Pulmonary artery endothelial cell (primary cell): Measurements from ENCODE around the gene CACNA1C. TPM values are rescaled to one million over a fixed set of nuclear protein-coding genes. Genes with fewer than 3 reads are reported as not detected.

Experiments used
- DNase-seq: peaks from one replicate; pipeline ENCODE4 v3.0.0-alpha.2; 2011; ENCODE audit warnings: low read depth, low spot score
- total RNA-seq: library from RNA; depleted of rRNA; stranded (reverse); fragments of >200 nt; gene quantifications from 2 replicates; pipeline ENCODE4 v1.2.3, GENCODE V29; 2014

The CACNA1C gene
- total RNA-seq, 1 donor from 2014 or later: not detected

GRCh38 chr12:2501464-2502191 is 448.8 kb downstream of the CACNA1C start:
- DNase-seq: no peak

DNA sequence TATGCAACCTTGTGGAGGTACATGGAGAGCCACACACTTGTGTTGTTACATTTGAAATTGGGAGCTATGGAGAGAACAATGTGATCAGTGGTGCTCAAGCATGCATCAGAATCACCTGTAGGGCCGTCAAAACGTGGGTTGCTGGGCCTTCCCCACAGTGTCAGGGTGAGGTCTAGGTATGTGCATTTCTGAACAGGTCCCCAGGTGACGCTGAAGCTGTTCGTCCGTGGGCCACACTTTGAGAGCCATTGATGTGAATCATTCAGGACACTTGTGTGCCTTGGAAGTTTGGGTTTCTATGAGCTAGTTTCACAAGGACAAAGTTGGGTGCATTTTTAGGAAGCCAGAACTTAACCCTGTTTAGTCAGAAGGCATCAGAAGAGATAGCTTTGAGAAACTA is 450.2 kb downstream of the CACNA1C start:
- no peak for DNase-seq

- DNase-seq: no peak
Observed at GRCh38 chr12:2503762-2504161, 451.0 kb downstream of the CACNA1C start.

GRCh38 chr12:2504577-2504976 is 451.8 kb downstream of the CACNA1C start:
- DNase-seq: no peak

DNA sequence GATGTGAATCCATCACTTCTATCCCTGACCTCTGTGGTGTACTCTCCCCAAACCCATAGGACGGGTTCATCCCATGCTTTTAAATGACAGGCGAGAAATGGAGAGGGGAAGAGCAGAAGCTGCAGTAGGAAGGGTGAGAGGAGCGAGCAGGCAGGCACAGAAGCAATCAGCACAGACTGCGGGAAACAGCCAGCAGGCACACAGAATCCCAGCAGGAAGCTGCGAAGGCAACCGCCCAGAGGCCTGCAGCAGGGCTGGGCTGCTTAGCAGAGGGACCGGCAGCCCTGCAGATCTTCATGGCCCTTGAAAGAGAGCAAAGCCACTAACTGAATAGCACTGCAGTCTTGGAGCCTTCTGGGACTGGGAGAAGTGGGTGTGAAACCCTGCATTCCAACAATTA is 455.0 kb downstream of the CACNA1C start:
- no peak for DNase-seq

GRCh38 chr12:2509137-2509536 is 456.4 kb downstream of the CACNA1C start:
- no peak for DNase-seq

DNA sequence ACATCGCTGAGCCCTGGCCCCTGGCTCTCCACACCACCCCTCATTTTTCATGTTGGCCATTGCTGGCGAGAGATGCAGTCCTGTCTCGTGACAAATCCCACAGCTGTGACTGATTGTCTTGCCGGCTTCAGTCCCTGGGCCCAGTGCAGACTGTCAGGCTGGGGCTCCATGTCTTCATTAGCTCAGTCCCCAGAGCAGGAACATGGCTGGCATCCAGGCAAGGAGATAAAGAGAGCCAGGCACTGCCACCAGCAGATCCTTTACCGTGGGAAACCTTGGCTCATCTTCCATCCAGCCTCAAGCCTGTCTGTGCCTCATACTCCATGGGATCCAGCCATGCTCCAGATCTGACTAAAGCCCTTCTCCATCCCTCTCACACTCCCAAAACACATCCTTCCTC is 457.3 kb downstream of the CACNA1C start:
- no peak for DNase-seq

DNA sequence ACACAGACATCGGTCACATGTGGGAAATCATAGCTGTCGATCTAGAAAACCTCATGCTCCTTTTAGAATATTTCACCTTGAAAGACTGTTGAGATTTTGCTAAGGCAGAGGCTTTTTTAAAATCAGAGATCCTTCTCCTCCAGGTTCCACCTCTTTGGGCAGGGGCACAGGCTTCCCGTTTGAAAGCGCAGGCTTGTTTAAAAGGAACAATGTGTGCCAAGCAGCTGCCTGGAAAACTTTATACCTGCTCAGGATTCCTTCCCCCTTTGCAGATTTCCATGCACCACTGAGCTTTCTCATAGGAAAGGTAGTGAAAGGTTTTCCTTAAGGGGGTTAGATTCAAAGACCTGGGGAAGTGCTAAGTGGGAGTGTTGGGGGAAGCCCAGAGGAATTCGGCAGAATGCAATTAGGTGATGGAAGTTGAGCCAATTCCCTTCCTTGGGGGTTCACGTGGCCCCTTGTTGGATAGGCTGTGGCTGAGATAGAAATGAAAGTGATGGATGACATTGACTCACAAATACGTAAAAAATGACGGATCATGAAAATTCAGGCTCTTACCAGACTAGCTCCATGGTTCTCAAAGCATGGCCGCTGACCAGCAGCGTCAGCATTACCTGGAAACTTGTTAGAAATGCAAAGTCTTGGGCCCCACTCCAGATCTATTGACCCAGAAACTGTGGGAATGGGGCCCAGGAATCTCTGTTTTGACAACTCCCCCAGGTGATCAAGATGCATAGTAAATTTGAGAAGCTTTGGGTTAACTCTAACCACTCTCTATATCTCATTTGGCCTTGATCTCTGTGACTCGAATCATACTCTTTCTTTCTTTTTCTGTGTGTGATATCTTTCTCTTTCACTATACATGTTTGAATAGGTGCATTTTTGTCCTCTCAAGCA is 460.6 kb downstream of the CACNA1C start:
- no peak for DNase-seq

DNA sequence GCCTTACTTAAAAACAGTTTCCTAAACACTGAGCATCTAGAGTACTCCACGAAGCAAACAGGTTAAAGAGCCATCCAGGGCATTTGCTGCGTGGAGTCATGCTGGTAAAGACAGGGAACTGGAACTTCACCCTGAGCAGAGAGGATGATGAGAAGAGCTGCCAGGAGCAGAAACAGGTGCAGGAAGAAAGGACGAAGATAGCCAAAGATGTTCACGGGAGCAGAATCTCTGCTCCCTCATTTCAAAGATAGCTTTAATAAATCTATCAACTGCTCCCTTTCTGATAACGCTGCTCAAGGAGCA is 461.2 kb downstream of the CACNA1C start:
- DNase-seq: no peak

GRCh38 chr12:2520722-2521246 is 468.0 kb downstream of the CACNA1C start:
- DNase-seq: no peak

DNA sequence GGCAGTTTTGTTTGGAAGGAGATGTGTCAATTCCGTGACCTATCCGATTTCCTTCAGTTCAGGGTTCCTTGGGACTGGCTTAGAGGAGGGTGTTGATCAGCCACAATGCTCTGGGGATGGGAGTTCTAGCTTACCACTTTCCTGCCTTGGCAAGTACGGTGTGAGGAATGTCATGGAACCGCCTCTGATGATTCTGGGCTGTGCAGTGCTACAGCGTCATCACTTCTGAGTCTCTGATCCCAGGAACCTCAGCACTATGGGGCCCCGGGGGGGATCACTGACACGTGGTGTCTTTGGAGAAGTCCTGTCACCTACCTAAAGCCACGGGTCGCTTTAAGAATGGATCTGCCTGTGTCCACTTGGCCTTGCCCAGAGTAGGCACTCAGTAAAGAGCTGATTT is 470.5 kb downstream of the CACNA1C start:
- no peak for DNase-seq

DNA sequence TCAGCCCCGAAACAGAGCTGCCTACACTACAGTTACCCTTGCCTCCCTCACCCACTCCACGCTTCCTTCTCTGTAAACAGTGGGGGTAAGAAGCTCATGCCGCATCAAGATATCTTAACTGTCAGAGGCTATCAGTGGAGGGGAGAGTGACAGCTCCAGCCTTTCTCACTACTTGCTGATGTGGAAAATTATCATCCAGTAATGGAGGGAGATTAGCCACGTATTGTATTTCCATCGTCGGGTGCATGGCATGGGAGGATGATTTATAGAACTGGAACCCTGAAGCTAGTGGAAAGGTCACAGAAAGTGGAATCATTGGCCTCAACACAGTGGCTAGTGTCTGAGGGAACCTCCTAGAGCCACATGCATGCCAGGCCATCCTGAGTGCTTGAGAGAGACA is 471.1 kb downstream of the CACNA1C start:
- no peak for DNase-seq

DNA sequence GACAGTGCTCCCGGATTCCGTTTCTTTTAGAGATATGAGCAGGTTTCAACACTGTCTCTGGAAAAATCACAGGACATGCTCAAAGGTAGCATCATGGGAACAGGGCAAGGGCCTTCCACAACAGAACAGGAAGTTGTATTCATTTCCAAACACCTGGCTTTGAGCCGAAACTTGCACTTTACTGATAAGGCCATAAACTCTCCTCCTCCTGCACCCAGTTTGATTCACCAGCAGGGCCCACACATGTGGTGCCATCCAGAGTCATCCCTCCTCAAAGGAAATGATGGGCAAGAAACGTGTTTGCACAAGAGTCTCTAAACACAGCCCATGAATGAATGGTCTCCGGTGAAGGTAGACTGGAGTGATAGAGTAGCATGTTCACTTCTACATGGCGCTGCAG is 473.6 kb downstream of the CACNA1C start:
- no peak for DNase-seq

DNA sequence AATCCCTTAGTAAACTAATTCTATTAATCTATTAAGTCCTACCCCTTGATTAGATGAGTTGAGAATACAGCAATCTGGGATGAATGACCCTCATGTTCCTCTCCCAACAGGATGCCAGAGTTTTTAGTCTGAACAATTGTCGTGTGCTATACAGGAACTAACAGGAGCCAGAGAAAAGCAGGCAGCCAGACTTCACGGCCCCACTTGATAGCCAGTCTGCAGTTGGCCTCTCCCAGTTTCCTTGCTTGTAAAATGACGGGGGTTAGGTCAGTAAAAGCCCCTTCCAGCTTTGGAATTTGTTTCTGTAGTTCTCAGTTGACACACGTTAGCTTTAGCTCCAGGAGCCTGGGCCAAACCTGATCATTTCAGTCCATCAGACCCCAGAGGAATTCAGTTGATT is 475.2 kb downstream of the CACNA1C start:
- DNase-seq: no peak

DNA sequence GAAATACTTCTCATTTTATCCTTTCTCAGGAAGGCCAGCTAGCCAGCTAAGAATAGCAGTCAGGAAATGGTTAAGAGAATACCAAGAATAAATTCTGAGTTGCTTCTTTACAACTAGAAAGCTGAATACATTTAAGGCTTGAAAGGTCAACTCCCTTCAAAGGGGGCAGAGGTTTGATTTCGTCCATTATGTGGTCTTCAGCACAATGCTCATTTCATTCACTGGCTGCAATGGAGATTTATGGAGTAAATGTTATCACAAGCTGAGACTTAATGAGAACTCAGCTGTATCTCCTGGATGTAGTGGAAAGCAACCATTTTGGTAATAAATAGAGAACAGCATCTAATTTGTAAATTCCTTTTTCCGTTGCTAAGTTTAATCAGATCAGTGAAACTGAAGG is 477.0 kb downstream of the CACNA1C start:
- no peak for DNase-seq

DNA sequence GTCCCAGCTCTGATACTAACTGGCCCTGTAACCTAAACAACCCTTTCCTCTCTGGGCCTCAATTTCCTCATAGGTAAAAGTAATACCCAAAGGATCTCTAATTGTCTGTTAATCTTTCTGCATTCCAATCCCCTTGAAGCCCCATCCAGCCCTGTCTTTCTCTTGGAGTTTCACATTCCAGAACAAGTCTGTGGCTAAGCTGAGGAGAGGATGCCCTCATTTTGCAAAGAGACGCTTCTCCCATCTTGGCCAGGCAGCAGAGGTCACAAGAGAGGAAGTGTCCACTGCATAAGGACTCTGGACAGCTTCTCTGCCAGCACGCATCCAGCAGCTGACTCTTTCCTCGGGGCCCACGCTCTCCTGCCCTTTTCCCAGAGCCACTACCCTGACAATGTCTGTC is 478.6 kb downstream of the CACNA1C start:
- no peak for DNase-seq

GRCh38 chr12:2533036-2533435 is 480.2 kb downstream of the CACNA1C start:
- no peak for DNase-seq

- DNase-seq: no peak
Observed at GRCh38 chr12:2535583-2536204, 482.9 kb downstream of the CACNA1C start.

DNA sequence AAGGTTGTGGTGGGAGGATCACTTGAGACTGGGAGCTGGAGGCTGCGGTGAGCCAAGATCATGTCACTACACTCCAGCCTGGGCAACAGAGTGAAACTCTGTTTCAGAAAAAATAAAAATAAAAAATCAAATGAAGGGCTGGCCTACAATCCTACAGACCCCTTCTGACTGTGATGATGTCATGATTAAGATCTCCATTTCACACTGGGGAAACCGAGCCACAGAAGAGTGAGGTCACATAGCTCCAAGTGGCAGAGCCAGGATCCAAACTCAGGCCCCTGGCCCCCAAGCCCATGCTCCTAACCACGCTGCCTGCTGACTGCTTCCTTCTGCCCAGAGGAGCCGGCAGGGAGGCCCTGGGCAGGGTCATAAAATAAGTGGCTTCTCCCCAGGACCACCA is 483.9 kb downstream of the CACNA1C start:
- DNase-seq: no peak

- no peak for DNase-seq
Observed at GRCh38 chr12:2537868-2538541, 485.2 kb downstream of the CACNA1C start.

DNA sequence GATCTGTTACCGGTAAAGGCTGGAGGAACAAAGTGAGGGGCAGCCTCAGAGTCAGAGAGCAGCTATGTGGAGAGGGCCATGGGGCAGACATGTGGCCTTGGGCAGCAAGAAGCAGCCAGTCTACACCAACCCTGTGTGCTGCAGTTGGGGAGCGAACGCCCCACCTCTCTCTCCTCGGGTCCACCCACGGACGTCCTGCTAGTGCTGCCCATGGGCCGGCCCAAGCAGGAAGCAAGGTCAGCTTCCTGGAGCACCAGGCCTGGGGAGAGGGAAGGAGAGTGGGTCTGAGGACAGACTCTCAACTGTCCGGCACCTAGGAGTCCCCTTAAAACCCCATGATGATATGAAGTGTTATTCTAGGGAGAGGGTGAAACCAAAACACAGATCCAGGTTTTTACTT is 487.2 kb downstream of the CACNA1C start:
- no peak for DNase-seq

- no peak for DNase-seq
Observed at GRCh38 chr12:2540535-2540941, 487.8 kb downstream of the CACNA1C start.
